HepG2 (cell line): ENCODE results near the gene SUPT20HL1.

Experiments used
- CREM ChIP-seq, 2 experiments: sonication (generic) in 1 of 2; formaldehyde crosslinking in 1 of 2; IDR thresholded peaks; 2 replicates each; pipeline versions ENCODE4 v1.4.0 to v1.6.1; 2016 to 2020; ENCODE audit warnings: antibody characterized with exemption in 1 of 2, mild to moderate bottlenecking in 1 of 2, missing genetic modification reagents in 1 of 2
- CTCF ChIP-seq: sonication (generic); formaldehyde crosslinking; IDR thresholded peaks from 2 replicates; pipeline ENCODE4 v1.5.0; 2020; ENCODE audit warnings: mild to moderate bottlenecking, missing genetic modification reagents, moderate library complexity
- HDAC6 ChIP-seq: fragments of 200-600 bp; sonication (generic); IDR thresholded peaks from 2 replicates; pipeline ENCODE4 v1.7.0; 2017; ENCODE audit warnings: mild to moderate bottlenecking, antibody characterized with exemption, low read length, low read depth
- JUNB ChIP-seq: sonication (generic); formaldehyde crosslinking; IDR thresholded peaks from 2 replicates; pipeline ENCODE4 v1.8.0; 2022; ENCODE audit warnings: missing genetic modification reagents, mild to moderate bottlenecking, borderline replicate concordance
- KDM4B ChIP-seq: sonication (generic); formaldehyde crosslinking; IDR thresholded peaks from 2 replicates; pipeline ENCODE4 v1.4.0; 2020; ENCODE audit warnings: missing genetic modification reagents
- PAF1 ChIP-seq: IDR thresholded peaks from 2 replicates; pipeline ENCODE4 v1.6.1; 2016; ENCODE audit warnings: missing genetic modification reagents, missing compliant biosample characterization
- SP2 ChIP-seq: sonication (generic); formaldehyde crosslinking; IDR thresholded peaks from 2 replicates; pipeline ENCODE4 v1.5.1; 2020; ENCODE audit warnings: mild to moderate bottlenecking, missing genetic modification reagents
- ZBTB40 ChIP-seq, 2 experiments: fragments of 450-650 bp in 1 of 2; sonication (generic) in 1 of 2; formaldehyde crosslinking in 1 of 2; IDR thresholded peaks; 2 replicates each; pipeline versions ENCODE4 v1.6.1 to v1.8.0; 2016 to 2022; ENCODE audit warnings: antibody characterized with exemption in 1 of 2, mild to moderate bottlenecking in 1 of 2, missing genetic modification reagents in 1 of 2
- ZNF660 ChIP-seq: sonication (generic); formaldehyde crosslinking; IDR thresholded peaks from 2 replicates; pipeline ENCODE4 v1.5.1; 2020; ENCODE audit warnings: mild to moderate bottlenecking, low read depth, missing genetic modification reagents, borderline replicate concordance
- TF ChIP-seq, protein P1 (sequence below): IDR thresholded peaks from 2 replicates; pipeline ENCODE4 v1.6.1; 2012; ENCODE audit warnings: inconsistent platforms
- TF ChIP-seq, protein P2 (sequence below), 2 experiments: sonication (generic) in 1 of 2; formaldehyde crosslinking in 1 of 2; IDR thresholded peaks; 2 replicates each; pipeline versions ENCODE4 v1.6.1 to v1.9.0; 2014 to 2022; ENCODE audit warnings: antibody characterized with exemption in 1 of 2, borderline replicate concordance in 1 of 2, inconsistent platforms in 1 of 2, low read depth in 1 of 2, missing genetic modification reagents in 1 of 2
- TF ChIP-seq, protein P3 (sequence below): sonication (generic); formaldehyde crosslinking; IDR thresholded peaks from 2 replicates; pipeline ENCODE4 v1.5.0; 2020; ENCODE audit warnings: mild to moderate bottlenecking, missing genetic modification reagents
- TF ChIP-seq, protein P4 (sequence below): sonication (generic); formaldehyde crosslinking; IDR thresholded peaks from 2 replicates; pipeline ENCODE4 v1.4.0; 2020; ENCODE audit warnings: mild to moderate bottlenecking, missing genetic modification reagents

DNA sequence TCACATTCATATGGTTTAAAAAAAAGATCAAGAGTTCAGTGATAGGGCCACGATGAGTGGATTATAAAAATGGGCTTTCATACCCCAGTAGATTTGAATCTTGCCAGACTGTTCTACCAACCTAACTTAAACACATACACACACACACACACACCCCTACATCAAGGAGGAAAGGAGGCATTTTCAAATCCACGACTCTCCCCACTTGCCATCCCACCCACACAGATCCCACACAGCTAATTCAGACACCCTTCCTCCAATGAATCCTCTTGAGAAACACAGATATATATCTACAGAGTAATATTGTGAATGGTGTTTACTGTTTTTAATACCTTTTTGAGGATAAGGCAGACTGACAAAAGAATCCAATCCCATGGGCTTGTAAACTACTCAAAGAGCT, 16.8 kb downstream of the SUPT20HL1 start:
- TF ChIP-seq ZNF660 (no peak), CREM (IDR thresholded peaks at IDR 0.05) (no peak), CREM (CRISPR knock-in tag; IDR thresholded peaks at IDR 0.05) (no peak), CTCF (CRISPR knock-in tag) (no peak), KDM4B (CRISPR knock-in tag) (no peak), JUNB (CRISPR knock-in tag) (no peak), ZBTB40 (IDR thresholded peaks at IDR 0.05) (no peak), ZBTB40 (CRISPR knock-in tag; IDR thresholded peaks at IDR 0.05) (no peak), PAF1 (CRISPR knock-in tag) (no peak), HDAC6 (no peak), SP2 (CRISPR knock-in tag) (no peak)
- TF ChIP-seq, protein P1, sequence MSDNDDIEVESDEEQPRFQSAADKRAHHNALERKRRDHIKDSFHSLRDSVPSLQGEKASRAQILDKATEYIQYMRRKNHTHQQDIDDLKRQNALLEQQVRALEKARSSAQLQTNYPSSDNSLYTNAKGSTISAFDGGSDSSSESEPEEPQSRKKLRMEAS: no peak
- TF ChIP-seq, protein P2, sequence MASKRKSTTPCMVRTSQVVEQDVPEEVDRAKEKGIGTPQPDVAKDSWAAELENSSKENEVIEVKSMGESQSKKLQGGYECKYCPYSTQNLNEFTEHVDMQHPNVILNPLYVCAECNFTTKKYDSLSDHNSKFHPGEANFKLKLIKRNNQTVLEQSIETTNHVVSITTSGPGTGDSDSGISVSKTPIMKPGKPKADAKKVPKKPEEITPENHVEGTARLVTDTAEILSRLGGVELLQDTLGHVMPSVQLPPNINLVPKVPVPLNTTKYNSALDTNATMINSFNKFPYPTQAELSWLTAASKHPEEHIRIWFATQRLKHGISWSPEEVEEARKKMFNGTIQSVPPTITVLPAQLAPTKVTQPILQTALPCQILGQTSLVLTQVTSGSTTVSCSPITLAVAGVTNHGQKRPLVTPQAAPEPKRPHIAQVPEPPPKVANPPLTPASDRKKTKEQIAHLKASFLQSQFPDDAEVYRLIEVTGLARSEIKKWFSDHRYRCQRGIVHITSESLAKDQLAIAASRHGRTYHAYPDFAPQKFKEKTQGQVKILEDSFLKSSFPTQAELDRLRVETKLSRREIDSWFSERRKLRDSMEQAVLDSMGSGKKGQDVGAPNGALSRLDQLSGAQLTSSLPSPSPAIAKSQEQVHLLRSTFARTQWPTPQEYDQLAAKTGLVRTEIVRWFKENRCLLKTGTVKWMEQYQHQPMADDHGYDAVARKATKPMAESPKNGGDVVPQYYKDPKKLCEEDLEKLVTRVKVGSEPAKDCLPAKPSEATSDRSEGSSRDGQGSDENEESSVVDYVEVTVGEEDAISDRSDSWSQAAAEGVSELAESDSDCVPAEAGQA (IDR thresholded peaks at IDR 0.05; ENCODE audit: low read depth): no peak
- TF ChIP-seq, protein P2 (CRISPR knock-in tag; IDR thresholded peaks at IDR 0.05; ENCODE audit: borderline replicate concordance): no peak
- TF ChIP-seq, protein P3, sequence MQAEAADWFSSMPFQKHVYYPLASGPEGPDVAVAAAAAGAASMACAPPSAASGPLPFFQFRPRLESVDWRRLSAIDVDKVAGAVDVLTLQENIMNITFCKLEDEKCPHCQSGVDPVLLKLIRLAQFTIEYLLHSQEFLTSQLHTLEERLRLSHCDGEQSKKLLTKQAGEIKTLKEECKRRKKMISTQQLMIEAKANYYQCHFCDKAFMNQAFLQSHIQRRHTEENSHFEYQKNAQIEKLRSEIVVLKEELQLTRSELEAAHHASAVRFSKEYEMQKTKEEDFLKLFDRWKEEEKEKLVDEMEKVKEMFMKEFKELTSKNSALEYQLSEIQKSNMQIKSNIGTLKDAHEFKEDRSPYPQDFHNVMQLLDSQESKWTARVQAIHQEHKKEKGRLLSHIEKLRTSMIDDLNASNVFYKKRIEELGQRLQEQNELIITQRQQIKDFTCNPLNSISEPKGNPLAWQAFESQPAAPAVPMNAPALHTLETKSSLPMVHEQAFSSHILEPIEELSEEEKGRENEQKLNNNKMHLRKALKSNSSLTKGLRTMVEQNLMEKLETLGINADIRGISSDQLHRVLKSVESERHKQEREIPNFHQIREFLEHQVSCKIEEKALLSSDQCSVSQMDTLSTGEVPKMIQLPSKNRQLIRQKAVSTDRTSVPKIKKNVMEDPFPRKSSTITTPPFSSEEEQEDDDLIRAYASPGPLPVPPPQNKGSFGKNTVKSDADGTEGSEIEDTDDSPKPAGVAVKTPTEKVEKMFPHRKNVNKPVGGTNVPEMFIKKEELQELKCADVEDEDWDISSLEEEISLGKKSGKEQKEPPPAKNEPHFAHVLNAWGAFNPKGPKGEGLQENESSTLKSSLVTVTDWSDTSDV (CRISPR knock-in tag): no peak
- TF ChIP-seq, protein P4, sequence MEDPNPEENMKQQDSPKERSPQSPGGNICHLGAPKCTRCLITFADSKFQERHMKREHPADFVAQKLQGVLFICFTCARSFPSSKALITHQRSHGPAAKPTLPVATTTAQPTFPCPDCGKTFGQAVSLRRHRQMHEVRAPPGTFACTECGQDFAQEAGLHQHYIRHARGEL (CRISPR knock-in tag): no peak
